SJSA1 (cell line): ENCODE measurements around the gene UBQLN1. TPM values are rescaled to one million over a fixed set of nuclear protein-coding genes. Genes with fewer than 3 reads are reported as not detected.
"Not testable (repeated sequence)": the region's sequence is repeated elsewhere in the genome, so short reads cannot be mapped to it uniquely, and the experiment has no call there.

Experiments used
- DNase-seq, 2 experiments: peaks; one replicate each; pipeline ENCODE4 v3.0.0-alpha.2; 2015 to 2020; ENCODE audit warnings: low spot score in 2 of 2, low read depth in 1 of 2
- H3K27ac ChIP-seq: fragments of 250-450 bp; sonication (Bioruptor Pico); 2 replicates; pipeline ENCODE4 v1.5.1; 2020; ENCODE audit warnings: mild to moderate bottlenecking, moderate library complexity
- H3K27me3 ChIP-seq: fragments of 250-450 bp; sonication (Bioruptor Pico); replicated peaks from 2 replicates; pipeline ENCODE4 v1.5.1; 2020; ENCODE audit warnings: mild to moderate bottlenecking, moderate library complexity
- H3K36me3 ChIP-seq: fragments of 250-450 bp; sonication (Bioruptor Pico); 2 replicates; pipeline ENCODE4 v1.5.1; 2020; ENCODE audit warnings: mild to moderate bottlenecking
- H3K4me1 ChIP-seq: fragments of 250-450 bp; sonication (Bioruptor Pico); replicated peaks from 2 replicates; pipeline ENCODE4 v1.6.1; 2021; ENCODE audit warnings: mild to moderate bottlenecking
- H3K4me3 ChIP-seq: fragments of 250-450 bp; sonication (Bioruptor Pico); 2 replicates; pipeline ENCODE4 v1.5.1; 2020; ENCODE audit warnings: mild to moderate bottlenecking
- H3K9me3 ChIP-seq: fragments of 250-450 bp; sonication (Bioruptor Pico); replicated peaks from 2 replicates; pipeline ENCODE4 v1.5.1; 2020; ENCODE audit warnings: mild to moderate bottlenecking
- total RNA-seq: library from RNA; depleted of rRNA; stranded (reverse); fragments of >200 nt; shearing (Covaris generic); gene quantifications from 2 replicates; pipeline ENCODE4 v1.2.3, GENCODE V29; 2014

UBQLN1 gene
- total RNA-seq, 1 experiment from 2014 or later = 107 TPM

- Histone ChIP-seq H3K36me3 (peaks cover 25% of the 10 kb centered on the region), H3K9me3 (no peaks in the 10 kb centered on the region), H3K27ac (peak overlapping the region; percentile 99), H3K4me1 (peaks cover 13% of the 10 kb centered on the region), H3K27me3 (no peaks in the 10 kb centered on the region), H3K4me3 (peak overlapping the region; percentile 97)
- peak; percentile 77 to 92 for DNase-seq
Observed at GRCh38 chr9:83707518-83707767, 315 bp downstream of the UBQLN1 start.

GRCh38 chr9:83706676-83707517 is 861 bp downstream of the UBQLN1 start:
- H3K4me3 ChIP-seq = peak overlapping the region; percentile 97
- peaks cover 16% of the 10 kb centered on the region for H3K4me1 ChIP-seq
- peak overlapping the region; percentile 99 for H3K27ac ChIP-seq
- peaks cover 25% of the 10 kb centered on the region for H3K36me3 ChIP-seq
- H3K27me3 ChIP-seq = no peaks in the 10 kb centered on the region
- H3K9me3 ChIP-seq = no peaks in the 10 kb centered on the region
- DNase-seq = peak; percentile 6 to 47

- not testable (repeated sequence) for H3K27ac ChIP-seq, H3K4me3 ChIP-seq, DNase-seq, H3K9me3 ChIP-seq, H3K27me3 ChIP-seq
- peaks cover 23% of the 10 kb centered on the region for H3K4me1 ChIP-seq
- H3K36me3 ChIP-seq = peaks cover 25% of the 10 kb centered on the region
Observed at GRCh38 chr9:83705219-83705651, 2.5 kb downstream of the UBQLN1 start.

GRCh38 chr9:83701769-83702168 is 6.0 kb downstream of the UBQLN1 start:
- Histone ChIP-seq H3K27me3 (no peaks in the 10 kb centered on the region), H3K9me3 (no peaks in the 10 kb centered on the region), H3K36me3 (peaks cover 10% of the 10 kb centered on the region), H3K4me1 (peaks cover 23% of the 10 kb centered on the region), H3K4me3 (no peak overlapping the region), H3K27ac (peak overlapping the region; percentile 45)
- DNase-seq = peak in 1 of 2 experiments; percentile 61

GRCh38 chr9:83701286-83701685 is 6.5 kb downstream of the UBQLN1 start:
- Histone ChIP-seq H3K9me3 (no peaks in the 10 kb centered on the region), H3K27me3 (no peaks in the 10 kb centered on the region), H3K4me1 (peaks cover 19% of the 10 kb centered on the region), H3K4me3 (no peak overlapping the region), H3K27ac (peak overlapping the region; percentile 45), H3K36me3 (peaks cover 9% of the 10 kb centered on the region)
- DNase-seq = no peak

- Histone ChIP-seq H3K4me1 (peaks cover 19% of the 10 kb centered on the region), H3K4me3 (no peak overlapping the region), H3K9me3 (no peaks in the 10 kb centered on the region), H3K36me3 (peaks cover 4% of the 10 kb centered on the region), H3K27ac (no peak overlapping the region), H3K27me3 (no peaks in the 10 kb centered on the region)
- no peak for DNase-seq
Observed at GRCh38 chr9:83699615-83700014, 8.1 kb downstream of the UBQLN1 start.

GRCh38 chr9:83698976-83699585 is 8.7 kb downstream of the UBQLN1 start:
- no peak overlapping the region for H3K4me3 ChIP-seq
- no peaks in the 10 kb centered on the region for H3K27me3 ChIP-seq
- peaks cover 19% of the 10 kb centered on the region for H3K4me1 ChIP-seq
- H3K36me3 ChIP-seq = peaks cover 4% of the 10 kb centered on the region
- H3K9me3 ChIP-seq = no peaks in the 10 kb centered on the region
- no peak for DNase-seq
- H3K27ac ChIP-seq = no peak overlapping the region

- Histone ChIP-seq H3K9me3 (no peaks in the 10 kb centered on the region), H3K27ac (no peak overlapping the region), H3K4me1 (0 out of 2 replicates have a peak, but pooled peaks cover 3% of the 10 kb centered on the region), H3K36me3 (peaks cover 8% of the 10 kb centered on the region; the same call in 1 of the 2 replicates), H3K4me3 (no peak overlapping the region), H3K27me3 (no peaks in the 10 kb centered on the region)
- no peak for DNase-seq
Observed at GRCh38 chr9:83691492-83691891, 16.3 kb downstream of the UBQLN1 start.

- no peak for DNase-seq
- Histone ChIP-seq H3K27ac (no peak overlapping the region), H3K9me3 (no peaks in the 10 kb centered on the region), H3K36me3 (peaks cover 8% of the 10 kb centered on the region; the same call in 1 of the 2 replicates), H3K4me1 (no peaks in the 10 kb centered on the region), H3K27me3 (no peaks in the 10 kb centered on the region), H3K4me3 (no peak overlapping the region)
Observed at GRCh38 chr9:83688921-83689320, 18.8 kb downstream of the UBQLN1 start.

- no peak overlapping the region for H3K27ac ChIP-seq
- no peaks in the 10 kb centered on the region for H3K27me3 ChIP-seq
- H3K4me1 ChIP-seq = no peaks in the 10 kb centered on the region
- no peaks in the 10 kb centered on the region for H3K9me3 ChIP-seq
- DNase-seq = no peak
- no peak overlapping the region for H3K4me3 ChIP-seq
- H3K36me3 ChIP-seq = peaks cover 49% of the 10 kb centered on the region
Observed at GRCh38 chr9:83681490-83681889, 26.3 kb downstream of the UBQLN1 start.

- Histone ChIP-seq H3K4me3 (no peak overlapping the region), H3K9me3 (no peaks in the 10 kb centered on the region), H3K36me3 (peaks cover 60% of the 10 kb centered on the region), H3K27ac (no peak overlapping the region), H3K27me3 (no peaks in the 10 kb centered on the region), H3K4me1 (no peaks in the 10 kb centered on the region)
- DNase-seq = no peak
Observed at GRCh38 chr9:83680233-83680632, 27.5 kb downstream of the UBQLN1 start.

- no peak for DNase-seq
- Histone ChIP-seq H3K4me3 (no peak overlapping the region), H3K27ac (no peak overlapping the region), H3K36me3 (peaks cover 84% of the 10 kb centered on the region), H3K9me3 (no peaks in the 10 kb centered on the region), H3K27me3 (no peaks in the 10 kb centered on the region), H3K4me1 (no peaks in the 10 kb centered on the region)
Observed at GRCh38 chr9:83677596-83677995, 30.2 kb downstream of the UBQLN1 start.

- H3K27me3 ChIP-seq = no peaks in the 10 kb centered on the region
- H3K27ac ChIP-seq = no peak overlapping the region
- H3K9me3 ChIP-seq = no peaks in the 10 kb centered on the region
- no peaks in the 10 kb centered on the region for H3K4me1 ChIP-seq
- peaks cover 91% of the 10 kb centered on the region for H3K36me3 ChIP-seq
- no peak overlapping the region for H3K4me3 ChIP-seq
- no peak for DNase-seq
Observed at GRCh38 chr9:83675466-83675865, 32.3 kb downstream of the UBQLN1 start.

- H3K9me3 ChIP-seq = no peaks in the 10 kb centered on the region
- H3K36me3 ChIP-seq = peaks cover 75% of the 10 kb centered on the region
- H3K4me3 ChIP-seq = no peak overlapping the region
- no peak overlapping the region for H3K27ac ChIP-seq
- no peak for DNase-seq
- no peaks in the 10 kb centered on the region for H3K4me1 ChIP-seq
- H3K27me3 ChIP-seq = no peaks in the 10 kb centered on the region
Observed at GRCh38 chr9:83671451-83671850, 36.3 kb downstream of the UBQLN1 start.
